C4-2B (cell line): ENCODE results near the gene REXO4.
A peak's percentile ranks its signal among the peaks of the same experiment; 100 is the strongest.
"Not testable (repeated sequence)": the region's sequence is repeated elsewhere in the genome, so short reads cannot be mapped to it uniquely, and the experiment has no call there.

Experiments used
- H3K27ac ChIP-seq: fragments of 450-650 bp; 2 replicates; pipeline ENCODE4 v1.5.1; 2017
- CTCF ChIP-seq: fragments of 450-650 bp; conservative IDR thresholded peaks from 2 replicates; pipeline ENCODE4 v1.5.1; 2017; ENCODE audit warnings: mild to moderate bottlenecking
- ZFX ChIP-seq: fragments of 450-650 bp; IDR thresholded peaks from 2 replicates; pipeline ENCODE4 v1.6.1; 2017

Gene REXO4

GRCh38 chr9:133377721-133378216, 40.0 kb downstream of the REXO4 start:
- TF ChIP-seq CTCF (no peak), ZFX (no peak)
- H3K27ac ChIP-seq, result no peak overlapping the region

- H3K27ac ChIP-seq, result not testable (repeated sequence)
Observed at GRCh38 chr9:133377280-133377679, 40.5 kb downstream of the REXO4 start.

GRCh38 chr9:133375724-133376654, 41.8 kb downstream of the REXO4 start, which contains the start of the genes STKLD1 and SURF4:
Gene STKLD1 (plus strand): TSS chr9:133376366. CDS start chr9:133376474, 108 bp downstream.
Gene SURF4 (minus strand): TSS chr9:133376060. CDS start chr9:133375969, 91 bp downstream.
- peak; percentile 97 for TF ChIP-seq ZFX
- no peak for TF ChIP-seq CTCF
- H3K27ac ChIP-seq, result peak within 1 kb of the TSS; percentile 94

GRCh38 chr9:133375116-133375723, 42.6 kb downstream of the REXO4 start:
- H3K27ac ChIP-seq, result peak overlapping the region; percentile 94
- no peak for TF ChIP-seq ZFX
- TF ChIP-seq CTCF, result no peak

GRCh38 chr9:133374612-133375115, 43.1 kb downstream of the REXO4 start:
- H3K27ac ChIP-seq, result peak overlapping the region; percentile 94
- TF ChIP-seq ZFX, result no peak
- no peak for TF ChIP-seq CTCF

GRCh38 chr9:133372144-133372543, 45.7 kb downstream of the REXO4 start:
- TF ChIP-seq ZFX (no peak), CTCF (no peak)
- H3K27ac ChIP-seq, result no peak overlapping the region

- TF ChIP-seq CTCF (no peak), ZFX (no peak)
- H3K27ac ChIP-seq, result no peak overlapping the region
Observed at GRCh38 chr9:133371261-133371711, 46.5 kb downstream of the REXO4 start.
